NCI-H460 (cell line): ENCODE measurements around the gene POMGNT1. TPM values are rescaled to one million over a fixed set of nuclear protein-coding genes. Genes with fewer than 3 reads are reported as not detected.

Experiments
- DNase-seq: peaks from one replicate; pipeline ENCODE4 v3.0.0-alpha.2; 2016; ENCODE audit warnings: low read depth; ENCODE audit errors: extremely low read depth
- total RNA-seq: library from RNA; depleted of rRNA; stranded (reverse); fragments of >200 nt; shearing (Covaris generic); gene quantifications from 2 replicates; pipeline ENCODE4 v1.2.3, GENCODE V29; 2014

Gene POMGNT1
- total RNA-seq, 1 experiment from 2014 or later, result 43.7 TPM

GRCh38 chr1:46211051-46211450 lies 12.8 kb upstream of the POMGNT1 start:
- no peak for DNase-seq

- DNase-seq, result no peak
Observed at GRCh38 chr1:46210561-46210960, 12.3 kb upstream of the POMGNT1 start.

GRCh38 chr1:46206399-46206798 lies 8.2 kb upstream of the POMGNT1 start:
- DNase-seq, result no peak

GRCh38 chr1:46205791-46206190 lies 7.6 kb upstream of the POMGNT1 start:
- no peak for DNase-seq

GRCh38 chr1:46205141-46205540 lies 6.9 kb upstream of the POMGNT1 start:
- DNase-seq, result no peak

GRCh38 chr1:46204406-46204742 lies 6.1 kb upstream of the POMGNT1 start:
- no peak for DNase-seq

- DNase-seq, result no peak
Observed at GRCh38 chr1:46203738-46204405, 5.6 kb upstream of the POMGNT1 start.

GRCh38 chr1:46199233-46199749 lies 1.1 kb upstream of the POMGNT1 start:
- DNase-seq, result no peak

- DNase-seq, result no peak
Observed at GRCh38 chr1:46197560-46197963, 672 bp downstream of the POMGNT1 start.

- DNase-seq, result no peak
Observed at GRCh38 chr1:46196609-46197008, 1.6 kb downstream of the POMGNT1 start.

- DNase-seq, result no peak
Observed at GRCh38 chr1:46194641-46195193, 3.5 kb downstream of the POMGNT1 start.

- DNase-seq, result no peak
Observed at GRCh38 chr1:46193984-46194570, 4.2 kb downstream of the POMGNT1 start.

- DNase-seq, result no peak
Observed at GRCh38 chr1:46193285-46193684, 4.9 kb downstream of the POMGNT1 start.

GRCh38 chr1:46192171-46192570 lies 6.1 kb downstream of the POMGNT1 start:
- no peak for DNase-seq

- DNase-seq, result no peak
Observed at GRCh38 chr1:46191033-46191701, 7.1 kb downstream of the POMGNT1 start.

- no peak for DNase-seq
Observed at GRCh38 chr1:46190539-46190938, 7.7 kb downstream of the POMGNT1 start.

GRCh38 chr1:46188295-46189030 lies 9.8 kb downstream of the POMGNT1 start:
- DNase-seq, result no peak

GRCh38 chr1:46187106-46187869 lies 10.9 kb downstream of the POMGNT1 start:
- no peak for DNase-seq

GRCh38 chr1:46186076-46186475 lies 12.2 kb downstream of the POMGNT1 start:
- DNase-seq, result no peak
